SU-DHL-6 (cell line): Measurements from ENCODE around the gene LRIT3.

Experiments used
- H2AFZ ChIP-seq: fragments of 200-600 bp; sonication (generic); 2 replicates; pipeline ENCODE4 v1.6.1; 2014; ENCODE audit warnings: low read depth, mild to moderate bottlenecking, moderate library complexity, mixed read lengths, antibody characterized with exemption, low read length; ENCODE audit not compliant: severe bottlenecking
- H3F3A ChIP-seq: fragments of 200-600 bp; shearing (Covaris generic); 2 replicates; pipeline ENCODE4 v1.6.0; 2016; ENCODE audit warnings: antibody characterized with exemption, mild to moderate bottlenecking; ENCODE audit not compliant: insufficient read depth
- H3K27ac ChIP-seq: fragments of 200-600 bp; sonication (generic); 2 replicates; pipeline ENCODE4 v1.5.1; 2016; ENCODE audit warnings: low read depth, mild to moderate bottlenecking, low read length, moderate library complexity, mixed read lengths
- H3K27me3 ChIP-seq: fragments of 200-600 bp; sonication (generic), shearing (Covaris generic); 2 replicates; pipeline ENCODE4 v1.6.0; 2014; ENCODE audit warnings: mild to moderate bottlenecking, low read length
- H3K36me3 ChIP-seq: fragments of 200-600 bp; sonication (generic); 2 replicates; pipeline ENCODE4 v1.6.1; 2014; ENCODE audit warnings: mild to moderate bottlenecking, low read length, mixed read lengths
- H3K4me2 ChIP-seq: fragments of 300-600, 200-600 bp; shearing (Covaris generic), sonication (generic); 2 replicates; pipeline ENCODE4 v1.6.0; 2014; ENCODE audit warnings: low read length, low read depth, mild to moderate bottlenecking; ENCODE audit not compliant: poor library complexity, severe bottlenecking
- H3K4me3 ChIP-seq: fragments of 200-600 bp; sonication (generic); 2 replicates; pipeline ENCODE4 v1.5.1; 2014; ENCODE audit warnings: antibody characterized with exemption, low read length, mild to moderate bottlenecking, mixed read lengths; ENCODE audit not compliant: insufficient read depth, poor library complexity, severe bottlenecking
- H3K79me2 ChIP-seq: fragments of 200-600 bp; sonication (generic); 2 replicates; pipeline ENCODE4 v1.6.1; 2014; ENCODE audit warnings: mild to moderate bottlenecking, low read length, moderate library complexity; ENCODE audit not compliant: insufficient read depth
- H3K9ac ChIP-seq: fragments of 200-600 bp; sonication (generic); 2 replicates; pipeline ENCODE4 v1.7.0; 2014; ENCODE audit warnings: mild to moderate bottlenecking, low read length
- H3K9me2 ChIP-seq: fragments of 200-600 bp; sonication (generic); replicated peaks from 2 replicates; pipeline ENCODE4 v1.6.1; 2014; ENCODE audit warnings: low read length; ENCODE audit not compliant: insufficient read depth
- H3K9me3 ChIP-seq: fragments of 200-600 bp; sonication (generic); 2 replicates; pipeline ENCODE4 v1.6.1; 2014; ENCODE audit warnings: low read length, mixed read lengths; ENCODE audit not compliant: insufficient read depth
- H4K20me1 ChIP-seq: fragments of 200-600 bp; sonication (generic); 2 replicates; pipeline ENCODE4 v1.6.1; 2014; ENCODE audit warnings: low read depth, mild to moderate bottlenecking, antibody characterized with exemption, low read length, moderate library complexity, mixed read lengths
- CTCF ChIP-seq: fragments of 200-600 bp; sonication (generic); IDR thresholded peaks from one replicate; pipeline ENCODE4 v1.5.1; 2017; ENCODE audit warnings: antibody characterized with exemption, mild to moderate bottlenecking, low read length, moderate library complexity; ENCODE audit not compliant: insufficient read depth, poor library complexity, severe bottlenecking
- EZH2phosphoT487 ChIP-seq: fragments of 200-600 bp; sonication (generic), shearing (Covaris generic); conservative IDR thresholded peaks from 2 replicates; pipeline ENCODE4 v1.6.1; 2018; ENCODE audit warnings: mild to moderate bottlenecking, antibody characterized with exemption, low read length, moderate library complexity, mixed read lengths

The LRIT3 gene

GRCh38 chr4:109921384-109921808 lies 73.5 kb downstream of the LRIT3 start:
- no peaks in the 10 kb centered on the region for H3K9me2 ChIP-seq
- H3K79me2 ChIP-seq = no peaks in the 10 kb centered on the region
- H2AFZ ChIP-seq = no peak overlapping the region
- no peak overlapping the region for H3K4me3 ChIP-seq
- no peaks in the 10 kb centered on the region for H3K27me3 ChIP-seq
- H3K36me3 ChIP-seq = no peaks in the 10 kb centered on the region
- H3K27ac ChIP-seq = no peak overlapping the region
- no peak overlapping the region for H3K4me2 ChIP-seq
- no peak for TF ChIP-seq EZH2phosphoT487
- no peak for TF ChIP-seq CTCF
- no peaks in the 10 kb centered on the region for H3F3A ChIP-seq
- H3K9ac ChIP-seq = no peak overlapping the region
- no peaks in the 10 kb centered on the region for H3K9me3 ChIP-seq
- no peaks in the 10 kb centered on the region for H4K20me1 ChIP-seq
